Measurements from ENCODE around the gene ALG12.
"Not testable (repeated sequence)": the region's sequence is repeated elsewhere in the genome, so short reads cannot be mapped to it uniquely, and the experiment has no call there.

Gene ALG12

GRCh38 chr22:49948958-49949913 lies 31.0 kb upstream of the ALG12 start:
- Histone ChIP-seq H3K79me2 (ENCODE audit: insufficient read depth, low read depth) (no peaks in the 10 kb centered on the region), H3K27me3 (ENCODE audit: insufficient read depth, low read depth) (no peaks in the 10 kb centered on the region), H3K36me3 (ENCODE audit: insufficient read depth) (no peaks in the 10 kb centered on the region), H4K20me1 (ENCODE audit: insufficient read depth) (no peaks in the 10 kb centered on the region), H3K4me3 (IDR thresholded peaks at IDR 0.05; ENCODE audit: insufficient read depth, low read depth, low read length) (no peak overlapping the region), H3K4me1 (ENCODE audit: low read depth, poor library complexity, severe bottlenecking) (peaks cover 6% of the 10 kb centered on the region), H2AFZ (ENCODE audit: low read depth) (no peak overlapping the region), H3K4me2 (no peak overlapping the region), H3K9ac (no peak overlapping the region), H3K27ac (no peak overlapping the region)
- TF ChIP-seq CTCF (conservative IDR thresholded peaks at IDR 0.05; ENCODE audit: low read depth, low read length), result no peak

GRCh38 chr22:49948116-49948957 lies 30.1 kb upstream of the ALG12 start:
- Histone ChIP-seq H3K27ac (no peak overlapping the region), H3K4me3 (IDR thresholded peaks at IDR 0.05; ENCODE audit: insufficient read depth, low read depth, low read length) (no peak overlapping the region), H3K4me2 (no peak overlapping the region), H4K20me1 (ENCODE audit: insufficient read depth) (no peaks in the 10 kb centered on the region), H3K9ac (no peak overlapping the region), H2AFZ (ENCODE audit: low read depth) (no peak overlapping the region), H3K36me3 (ENCODE audit: insufficient read depth) (no peaks in the 10 kb centered on the region), H3K4me1 (ENCODE audit: low read depth, poor library complexity, severe bottlenecking) (peaks cover 6% of the 10 kb centered on the region), H3K79me2 (ENCODE audit: insufficient read depth, low read depth) (no peaks in the 10 kb centered on the region), H3K27me3 (ENCODE audit: insufficient read depth, low read depth) (no peaks in the 10 kb centered on the region)
- TF ChIP-seq CTCF (conservative IDR thresholded peaks at IDR 0.05; ENCODE audit: low read depth, low read length), result no peak

GRCh38 chr22:49947296-49947622 lies 29.0 kb upstream of the ALG12 start:
- no peak for TF ChIP-seq CTCF (conservative IDR thresholded peaks at IDR 0.05; ENCODE audit: low read depth, low read length)
- Histone ChIP-seq H3K36me3 (ENCODE audit: insufficient read depth) (no peaks in the 10 kb centered on the region), H4K20me1 (ENCODE audit: insufficient read depth) (no peaks in the 10 kb centered on the region), H3K9ac (no peak overlapping the region), H2AFZ (ENCODE audit: low read depth) (no peak overlapping the region), H3K4me3 (IDR thresholded peaks at IDR 0.05; ENCODE audit: insufficient read depth, low read depth, low read length) (no peak overlapping the region), H3K4me1 (ENCODE audit: low read depth, poor library complexity, severe bottlenecking) (peaks cover 6% of the 10 kb centered on the region), H3K79me2 (ENCODE audit: insufficient read depth, low read depth) (no peaks in the 10 kb centered on the region), H3K27ac (no peak overlapping the region), H3K4me2 (no peak overlapping the region), H3K27me3 (ENCODE audit: insufficient read depth, low read depth) (no peaks in the 10 kb centered on the region)

GRCh38 chr22:49946612-49947295 lies 28.5 kb upstream of the ALG12 start:
- H3K27ac ChIP-seq, result no peak overlapping the region
- no peaks in the 10 kb centered on the region for H3K79me2 ChIP-seq (ENCODE audit: insufficient read depth, low read depth)
- no peak overlapping the region for H3K4me2 ChIP-seq
- no peak overlapping the region for H3K9ac ChIP-seq
- no peaks in the 10 kb centered on the region for H4K20me1 ChIP-seq (ENCODE audit: insufficient read depth)
- TF ChIP-seq CTCF (conservative IDR thresholded peaks at IDR 0.05; ENCODE audit: low read depth, low read length), result no peak
- H3K4me1 ChIP-seq (ENCODE audit: low read depth, poor library complexity, severe bottlenecking), result peaks cover 6% of the 10 kb centered on the region
- no peaks in the 10 kb centered on the region for H3K27me3 ChIP-seq (ENCODE audit: insufficient read depth, low read depth)
- H3K4me3 ChIP-seq (IDR thresholded peaks at IDR 0.05; ENCODE audit: insufficient read depth, low read depth, low read length), result no peak overlapping the region
- no peak overlapping the region for H2AFZ ChIP-seq (ENCODE audit: low read depth)
- no peaks in the 10 kb centered on the region for H3K36me3 ChIP-seq (ENCODE audit: insufficient read depth)

- not testable (repeated sequence) for H4K20me1 ChIP-seq (ENCODE audit: insufficient read depth); H3K27me3 ChIP-seq (ENCODE audit: insufficient read depth, low read depth); H3K27ac ChIP-seq; H3K4me2 ChIP-seq; H3K36me3 ChIP-seq (ENCODE audit: insufficient read depth); H3K79me2 ChIP-seq (ENCODE audit: insufficient read depth, low read depth); H3K4me3 ChIP-seq (IDR thresholded peaks at IDR 0.05; ENCODE audit: insufficient read depth, low read depth, low read length); H3K4me1 ChIP-seq (ENCODE audit: low read depth, poor library complexity, severe bottlenecking); H3K9ac ChIP-seq
- H2AFZ ChIP-seq (ENCODE audit: low read depth), result peak overlapping the region; percentile 30; the same call in 1 of the 2 replicates
Observed at GRCh38 chr22:49945042-49945794, 27.0 kb upstream of the ALG12 start.
